22Rv1 (cell line): ENCODE measurements around the gene KCNQ1.

Experiments used
- H3K27ac ChIP-seq: fragments of 450-650 bp; 2 replicates; pipeline ENCODE4 v1.5.1; 2017
- ZFX ChIP-seq: fragments of 450-650 bp; IDR thresholded peaks from 2 replicates; pipeline ENCODE4 v1.6.1; 2017; ENCODE audit warnings: antibody characterized with exemption, borderline replicate concordance
- TF ChIP-seq, protein P1 (sequence below): fragments of 450-650 bp; IDR thresholded peaks from 2 replicates; pipeline ENCODE4 v1.5.1; 2017; ENCODE audit warnings: mild to moderate bottlenecking

The KCNQ1 gene

DNA sequence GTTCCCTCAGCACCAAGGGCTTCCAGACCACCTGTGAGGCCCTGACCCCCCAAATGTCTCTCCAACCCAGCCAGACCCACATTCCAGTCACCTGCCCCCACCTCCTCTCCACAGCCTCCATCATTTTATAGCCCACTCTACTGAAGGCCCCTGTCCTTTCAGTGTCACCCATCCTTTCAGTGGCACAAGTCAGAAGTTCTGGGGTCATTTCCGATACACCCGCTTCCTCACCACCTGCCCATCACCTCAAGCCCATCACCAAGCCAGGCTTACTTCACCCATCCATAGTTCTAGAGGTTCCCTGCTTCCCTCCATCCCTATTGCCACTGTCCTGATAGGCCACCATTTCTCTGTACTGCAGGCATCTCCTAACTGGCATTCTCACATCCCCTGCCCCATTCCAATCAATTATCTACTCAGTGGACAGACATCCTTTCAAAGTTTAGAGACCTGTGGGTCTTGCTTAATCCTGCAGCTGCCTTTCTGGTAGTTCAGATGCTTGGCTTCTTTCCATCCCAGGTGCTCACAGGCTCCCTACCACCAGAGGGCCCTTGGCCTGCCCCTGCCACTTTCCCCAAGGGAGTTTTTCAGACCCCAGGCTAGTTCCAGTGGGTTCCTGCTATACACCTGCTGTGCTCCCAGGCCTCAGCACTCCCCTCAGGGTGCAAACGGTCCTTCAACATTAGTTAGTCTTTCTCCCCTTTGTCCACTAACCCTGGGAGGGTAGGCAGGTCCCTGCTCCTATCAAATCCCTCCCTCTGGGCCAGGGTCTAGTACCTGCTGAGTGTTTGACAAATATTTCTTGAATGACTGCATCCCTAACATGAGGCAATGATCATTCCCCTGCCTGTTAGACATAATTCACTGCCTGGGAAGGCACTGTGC is 247.4 kb downstream of the KCNQ1 start:
- TF ChIP-seq ZFX: no peak
- TF ChIP-seq, protein P1, sequence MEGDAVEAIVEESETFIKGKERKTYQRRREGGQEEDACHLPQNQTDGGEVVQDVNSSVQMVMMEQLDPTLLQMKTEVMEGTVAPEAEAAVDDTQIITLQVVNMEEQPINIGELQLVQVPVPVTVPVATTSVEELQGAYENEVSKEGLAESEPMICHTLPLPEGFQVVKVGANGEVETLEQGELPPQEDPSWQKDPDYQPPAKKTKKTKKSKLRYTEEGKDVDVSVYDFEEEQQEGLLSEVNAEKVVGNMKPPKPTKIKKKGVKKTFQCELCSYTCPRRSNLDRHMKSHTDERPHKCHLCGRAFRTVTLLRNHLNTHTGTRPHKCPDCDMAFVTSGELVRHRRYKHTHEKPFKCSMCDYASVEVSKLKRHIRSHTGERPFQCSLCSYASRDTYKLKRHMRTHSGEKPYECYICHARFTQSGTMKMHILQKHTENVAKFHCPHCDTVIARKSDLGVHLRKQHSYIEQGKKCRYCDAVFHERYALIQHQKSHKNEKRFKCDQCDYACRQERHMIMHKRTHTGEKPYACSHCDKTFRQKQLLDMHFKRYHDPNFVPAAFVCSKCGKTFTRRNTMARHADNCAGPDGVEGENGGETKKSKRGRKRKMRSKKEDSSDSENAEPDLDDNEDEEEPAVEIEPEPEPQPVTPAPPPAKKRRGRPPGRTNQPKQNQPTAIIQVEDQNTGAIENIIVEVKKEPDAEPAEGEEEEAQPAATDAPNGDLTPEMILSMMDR: peak; percentile 30; the same call in 1 of the 2 replicates
- no peak overlapping the region for H3K27ac ChIP-seq

DNA sequence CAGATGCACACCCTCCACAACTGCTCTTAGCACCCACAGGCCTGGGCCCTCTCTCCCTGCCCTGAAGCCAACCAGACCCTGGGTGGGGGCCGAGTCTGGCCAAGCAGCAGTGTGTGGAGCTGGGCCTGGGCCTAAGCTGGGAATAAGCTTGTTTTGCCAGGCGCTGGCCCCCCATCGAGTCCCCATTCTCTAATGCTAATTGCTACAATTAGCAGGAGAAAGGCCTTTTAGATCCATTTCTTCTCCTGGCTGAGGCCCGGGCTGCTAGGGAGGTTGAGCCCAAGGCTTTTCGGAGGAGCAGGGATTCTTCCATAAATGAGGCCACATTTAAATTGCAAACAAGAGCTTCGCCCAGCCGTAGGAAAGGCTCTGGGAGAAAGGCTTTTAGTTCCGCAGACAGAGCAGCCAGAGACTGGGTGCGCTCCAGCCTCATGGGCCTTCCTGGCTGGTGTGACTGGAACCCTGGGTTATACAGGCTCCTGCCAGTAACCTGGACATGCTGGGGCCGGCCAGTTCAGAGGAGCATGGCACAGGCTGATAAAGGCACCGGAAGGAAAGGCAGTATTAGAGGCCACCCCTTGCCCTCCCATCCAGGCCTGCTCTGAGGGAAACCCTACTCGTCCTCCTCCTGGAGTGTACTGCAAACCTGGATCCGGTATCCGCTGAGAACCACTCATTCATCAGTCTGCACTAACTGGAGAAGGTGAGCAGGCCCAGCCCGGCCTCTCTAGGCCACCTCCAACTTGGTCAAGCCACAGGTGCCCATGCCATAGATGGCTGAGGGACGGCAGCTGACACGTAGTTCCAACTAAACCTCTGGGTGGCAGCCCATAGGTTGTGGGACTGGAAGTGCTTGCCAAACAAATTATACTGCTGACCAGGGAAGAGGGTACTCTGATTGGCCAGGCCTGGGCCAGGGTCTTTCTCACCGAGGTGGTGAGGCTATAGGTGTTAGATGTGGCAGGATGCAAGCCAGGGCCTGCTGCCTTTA is 248.8 kb downstream of the KCNQ1 start:
- H3K27ac ChIP-seq: no peak overlapping the region
- TF ChIP-seq ZFX: no peak
- TF ChIP-seq, protein P1: no peak

DNA sequence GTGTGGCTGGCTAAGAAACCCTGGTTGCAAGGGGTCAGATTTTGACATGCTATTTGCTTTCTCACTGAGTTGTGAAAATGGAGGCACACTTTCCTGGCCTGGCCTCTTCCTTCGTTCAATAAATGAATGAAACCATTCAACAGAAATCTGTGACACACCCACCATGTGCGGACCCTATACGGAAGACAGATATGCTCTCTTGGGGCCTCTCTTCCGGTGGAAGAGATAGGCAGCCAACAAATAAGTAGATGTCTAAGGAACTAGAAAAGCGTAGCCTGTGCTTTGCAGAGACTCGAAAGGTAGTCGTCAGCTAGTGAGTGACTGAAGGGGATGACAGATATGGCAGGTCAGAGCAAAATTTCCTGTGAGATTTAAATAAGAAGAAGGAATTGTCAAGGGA is 249.7 kb downstream of the KCNQ1 start:
- TF ChIP-seq, protein P1: no peak
- TF ChIP-seq ZFX: no peak
- H3K27ac ChIP-seq: no peak overlapping the region

DNA sequence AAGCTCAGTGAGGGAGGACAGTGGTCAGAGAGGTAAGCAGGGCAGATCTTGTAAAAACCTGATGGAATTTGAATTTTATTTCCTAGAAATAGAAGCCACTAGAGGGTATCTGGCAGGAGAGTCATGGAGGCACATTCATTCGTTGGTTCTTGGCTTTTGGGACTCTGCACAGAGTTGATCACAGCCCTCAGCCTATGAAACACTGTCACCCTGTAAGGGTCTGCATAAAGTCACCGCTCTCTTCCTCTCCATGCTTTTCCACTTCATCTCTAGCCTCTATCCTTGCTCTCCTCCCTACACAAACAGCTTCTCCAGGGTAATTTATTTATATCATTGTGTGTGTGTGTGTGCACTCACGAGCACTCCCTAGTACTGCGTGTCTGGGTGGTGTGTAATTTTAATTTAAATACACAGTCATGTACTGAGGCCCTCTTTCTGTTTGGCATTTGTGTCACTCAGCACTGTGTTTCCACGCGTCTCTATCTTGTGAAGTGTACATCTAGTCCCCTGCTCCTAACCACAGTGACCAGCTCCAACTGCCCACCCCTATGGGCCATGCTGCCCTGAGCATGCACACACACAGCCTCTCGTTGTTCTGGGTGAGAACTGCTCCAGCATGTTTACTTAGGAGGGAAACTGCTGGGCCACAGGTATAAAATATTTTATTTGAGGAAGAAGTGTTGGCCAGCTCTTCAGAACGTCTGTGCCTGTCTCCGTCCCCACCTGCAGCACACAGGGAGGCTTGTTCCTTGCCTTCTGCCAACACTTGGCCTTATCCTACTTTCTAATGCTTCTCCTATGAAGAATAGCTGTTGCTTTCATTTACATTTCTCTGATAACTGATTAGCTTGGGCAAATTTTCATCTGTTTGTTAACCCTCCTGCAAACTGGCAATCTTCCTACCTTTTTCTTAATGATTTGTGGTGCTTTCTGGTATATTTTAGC is 250.5 kb downstream of the KCNQ1 start:
- no peak for TF ChIP-seq ZFX
- TF ChIP-seq, protein P1: no peak
- H3K27ac ChIP-seq: no peak overlapping the region

DNA sequence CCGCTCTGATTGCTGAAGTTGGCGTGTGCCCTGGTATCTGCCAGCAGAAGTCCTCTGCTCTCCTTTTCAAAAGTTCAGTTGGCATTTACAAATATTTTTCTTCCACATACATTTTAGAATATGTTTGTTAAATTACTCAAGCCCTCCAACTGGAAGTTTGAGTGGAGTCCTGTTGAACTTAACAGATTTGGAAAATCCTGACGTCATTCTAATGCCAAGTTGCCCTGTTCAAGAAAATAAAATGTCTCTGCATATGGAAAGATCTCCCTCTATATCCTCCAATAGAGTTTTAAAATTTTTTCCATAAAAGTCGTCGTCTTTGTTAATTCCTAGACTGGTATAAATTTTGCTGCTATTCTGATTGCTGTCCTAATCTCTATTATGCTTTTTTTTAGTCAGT is 251.6 kb downstream of the KCNQ1 start:
- TF ChIP-seq, protein P1: no peak
- TF ChIP-seq ZFX: no peak
- H3K27ac ChIP-seq: no peak overlapping the region

DNA sequence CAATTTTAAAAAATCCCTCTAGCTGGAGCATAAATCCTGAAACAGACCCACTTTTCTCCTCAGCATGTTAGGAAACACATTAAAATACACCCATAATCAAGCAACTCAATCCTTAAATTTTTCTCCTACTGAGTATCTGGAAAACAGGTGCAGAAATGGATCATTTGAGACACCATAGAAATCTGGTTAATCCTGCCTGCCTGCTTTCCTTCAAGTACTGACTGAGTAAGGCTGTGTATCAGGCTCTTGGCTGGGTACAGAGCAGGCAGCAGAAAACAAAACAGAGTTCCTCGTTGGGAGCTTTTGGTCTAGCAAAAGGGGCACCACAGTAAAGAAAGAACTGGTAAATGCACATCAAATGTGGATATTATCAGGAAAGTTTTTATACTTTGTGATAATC is 253.1 kb downstream of the KCNQ1 start:
- no peak overlapping the region for H3K27ac ChIP-seq
- TF ChIP-seq, protein P1: no peak
- TF ChIP-seq ZFX: no peak
